ENCODE measurements around the gene NR3C1.

The NR3C1 gene

DNA sequence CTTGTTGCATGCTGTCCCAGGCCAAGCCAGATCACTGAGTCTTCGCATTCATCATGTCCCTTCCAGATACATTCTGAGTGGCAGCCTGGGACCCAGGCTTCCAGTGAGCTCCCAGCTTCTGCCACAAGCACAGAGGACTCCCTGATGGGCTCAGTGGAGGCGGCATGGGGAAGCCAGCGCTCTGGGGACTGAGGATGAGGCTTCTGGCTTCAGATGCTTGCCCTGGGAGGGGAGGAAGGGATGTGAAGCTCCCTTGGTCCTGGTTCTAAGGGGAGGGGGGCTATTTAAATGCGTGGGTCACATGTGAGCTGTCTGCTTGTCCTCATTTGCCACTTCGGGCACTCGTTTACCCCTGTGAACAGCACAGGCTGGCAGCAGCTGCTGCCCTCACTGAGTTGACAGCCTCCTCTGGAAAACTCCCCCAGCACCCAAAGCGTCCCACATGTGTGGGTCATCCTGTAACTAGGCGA is 174.0 kb downstream of the NR3C1 start:
- DNase-seq (ENCODE audit: insufficient read length, low spot score) (no peak), FAIRE-seq (no peak)
- TF ChIP-seq, protein P1, sequence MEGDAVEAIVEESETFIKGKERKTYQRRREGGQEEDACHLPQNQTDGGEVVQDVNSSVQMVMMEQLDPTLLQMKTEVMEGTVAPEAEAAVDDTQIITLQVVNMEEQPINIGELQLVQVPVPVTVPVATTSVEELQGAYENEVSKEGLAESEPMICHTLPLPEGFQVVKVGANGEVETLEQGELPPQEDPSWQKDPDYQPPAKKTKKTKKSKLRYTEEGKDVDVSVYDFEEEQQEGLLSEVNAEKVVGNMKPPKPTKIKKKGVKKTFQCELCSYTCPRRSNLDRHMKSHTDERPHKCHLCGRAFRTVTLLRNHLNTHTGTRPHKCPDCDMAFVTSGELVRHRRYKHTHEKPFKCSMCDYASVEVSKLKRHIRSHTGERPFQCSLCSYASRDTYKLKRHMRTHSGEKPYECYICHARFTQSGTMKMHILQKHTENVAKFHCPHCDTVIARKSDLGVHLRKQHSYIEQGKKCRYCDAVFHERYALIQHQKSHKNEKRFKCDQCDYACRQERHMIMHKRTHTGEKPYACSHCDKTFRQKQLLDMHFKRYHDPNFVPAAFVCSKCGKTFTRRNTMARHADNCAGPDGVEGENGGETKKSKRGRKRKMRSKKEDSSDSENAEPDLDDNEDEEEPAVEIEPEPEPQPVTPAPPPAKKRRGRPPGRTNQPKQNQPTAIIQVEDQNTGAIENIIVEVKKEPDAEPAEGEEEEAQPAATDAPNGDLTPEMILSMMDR (IDR thresholded peaks at IDR 0.05; ENCODE audit: insufficient read depth, missing control alignments) = no peak

DNA sequence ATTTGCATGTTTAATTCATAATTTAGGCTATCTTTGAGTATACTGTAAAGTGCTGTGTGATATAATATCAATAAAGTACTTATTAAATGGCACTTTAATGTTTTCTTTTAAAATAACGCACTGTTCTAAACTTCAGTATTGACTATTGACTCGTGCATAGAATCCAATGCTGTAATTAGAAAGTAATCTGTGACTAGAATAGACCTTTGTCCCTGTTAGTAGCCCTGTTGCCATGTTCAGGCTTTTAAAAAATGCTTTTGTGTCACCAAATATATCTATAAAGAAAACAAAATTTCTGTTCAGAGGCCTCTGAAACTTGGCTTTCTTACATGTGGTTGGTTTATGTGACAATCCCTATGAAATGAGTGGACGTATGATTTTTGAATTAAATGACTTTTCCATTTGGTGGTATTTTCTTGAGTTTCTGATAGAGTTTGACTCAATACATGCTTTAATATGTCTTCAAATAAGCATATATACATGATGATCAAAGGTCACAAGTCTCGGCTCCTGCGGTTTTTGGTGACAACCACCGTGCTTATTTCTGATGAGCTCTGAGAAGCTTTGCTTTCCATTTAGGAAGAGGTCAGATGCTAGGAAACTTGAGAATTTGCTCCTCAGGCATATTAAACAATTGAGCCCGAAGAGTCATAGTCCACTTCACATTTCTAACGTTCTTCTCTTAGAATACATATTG is 174.7 kb downstream of the NR3C1 start:
- FAIRE-seq (no peak), DNase-seq (ENCODE audit: insufficient read length, low spot score) (no peak)
- TF ChIP-seq, protein P1 (IDR thresholded peaks at IDR 0.05; ENCODE audit: insufficient read depth, missing control alignments) = no peak

Measured in D721Med (cell line).